Keratinocyte (primary cell): ENCODE data around the gene SMIM35. TPM values are rescaled to one million over a fixed set of nuclear protein-coding genes. Genes with fewer than 3 reads are reported as not detected.

Source experiments
- DNase-seq: peaks from one replicate; pipeline ENCODE4 v3.0.0-alpha.2; 2011; ENCODE audit warnings: low read depth, missing footprints, low spot score
- FAIRE-seq: peaks from 2 replicates; lab custom pipeline; 2011; peaks lifted over from hg19 to GRCh38; lab: Jason Lieb, UNC
- H2AFZ ChIP-seq: 2 replicates; pipeline ENCODE4 v1.6.0; 2012; ENCODE audit warnings: low read length, control low read depth, inconsistent platforms; ENCODE audit not compliant: control insufficient read depth
- H3K27ac ChIP-seq: 2 replicates; pipeline ENCODE4 v1.5.1; 2011; ENCODE audit warnings: low read length; ENCODE audit not compliant: control insufficient read depth, insufficient read depth
- H3K27me3 ChIP-seq: 3 replicates; pipeline ENCODE4 v1.6.0; 2011; ENCODE audit warnings: low read length; ENCODE audit not compliant: control insufficient read depth, insufficient read depth; ENCODE audit errors: extremely low read depth
- H3K36me3 ChIP-seq, 2 experiments: 2 replicates in 1 of 2; 3 replicates in 1 of 2; pipeline ENCODE4 v1.5.1; 2011; ENCODE audit warnings: low read length in 2 of 2, mild to moderate bottlenecking in 1 of 2; ENCODE audit not compliant: control insufficient read depth in 2 of 2, insufficient read depth in 2 of 2; ENCODE audit errors: extremely low read depth in 1 of 2
- H3K4me1 ChIP-seq: 3 replicates; pipeline ENCODE4 v1.5.1; 2011; ENCODE audit warnings: low read length; ENCODE audit not compliant: control insufficient read depth, insufficient read depth; ENCODE audit errors: extremely low read depth
- H3K4me2 ChIP-seq: 3 replicates; pipeline ENCODE4 v1.6.0; 2011; ENCODE audit warnings: low read depth, low read length; ENCODE audit not compliant: control insufficient read depth, insufficient read depth; ENCODE audit errors: extremely low read depth
- H3K4me3 ChIP-seq, 3 experiments: fragments of 200-600 bp in 1 of 3; sonication (generic) in 1 of 3; 2 replicates in 2 of 3; 3 replicates in 1 of 3; pipeline ENCODE4 v1.5.1; 2011 to 2016; ENCODE audit warnings: low read length in 3 of 3, mild to moderate bottlenecking in 3 of 3, control low read depth in 2 of 3, inconsistent platforms in 1 of 3, low read depth in 1 of 3, mixed read lengths in 1 of 3, mixed run types in 1 of 3, moderate library complexity in 1 of 3; ENCODE audit not compliant: control insufficient read depth in 2 of 3, insufficient read depth in 2 of 3; ENCODE audit errors: extremely low read depth in 1 of 3
- H3K79me2 ChIP-seq: 2 replicates; pipeline ENCODE4 v1.6.0; 2012; ENCODE audit warnings: low read length; ENCODE audit not compliant: control insufficient read depth, insufficient read depth
- H3K9ac ChIP-seq: 3 replicates; pipeline ENCODE4 v1.6.0; 2011; ENCODE audit warnings: low read length; ENCODE audit not compliant: control insufficient read depth, insufficient read depth; ENCODE audit errors: extremely low read depth
- H3K9me1 ChIP-seq: 3 replicates; pipeline ENCODE4 v1.6.0; 2011; ENCODE audit warnings: low read length; ENCODE audit not compliant: control insufficient read depth, insufficient read depth; ENCODE audit errors: extremely low read depth
- H3K9me3 ChIP-seq: 2 replicates; pipeline ENCODE4 v1.5.1; 2012; ENCODE audit warnings: low read depth, low read length; ENCODE audit not compliant: control insufficient read depth
- H4K20me1 ChIP-seq: 3 replicates; pipeline ENCODE4 v1.6.0; 2011; ENCODE audit warnings: low read length; ENCODE audit not compliant: control insufficient read depth, insufficient read depth; ENCODE audit errors: extremely low read depth
- EZH2 ChIP-seq: IDR thresholded peaks from one replicate; pipeline ENCODE4 v1.6.1; 2012; ENCODE audit warnings: inconsistent platforms, mild to moderate bottlenecking, low read length, moderate library complexity
- dilution Hi-C: fragments of 300-500 bp; cut with MboI; formaldehyde crosslinking; loops from one replicate; pipeline ENCODE4 v1.7.0; 2020; ENCODE audit warnings: low sequenced_read_pairs; ENCODE audit not compliant: extremely low pct_ligation_motif_present
- polyA plus RNA-seq, 5 experiments: library from polyadenylated mRNA; depleted of rRNA in 3 of 5; stranded (reverse) in 3 of 5; stranded (forward) in 1 of 5; unstranded in 1 of 5; fragments of >200 nt; gene quantifications; 1 replicate in 1 of 5; 2 replicates in 3 of 5; 3 replicates in 1 of 5; pipeline versions ENCODE4 v1.2.1 to v1.2.3, GENCODE V29; 2011 to 2012; ENCODE audit warnings: missing spikeins in 2 of 5, low read depth in 1 of 5, low replicate concordance in 1 of 5
- TF ChIP-seq, protein P1 (sequence below), 3 experiments: IDR thresholded peaks in 1 of 3; conservative IDR thresholded peaks in 1 of 3; optimal IDR thresholded peaks in 1 of 3; 2 replicates in 2 of 3; 3 replicates in 1 of 3; pipeline versions ENCODE3 to v1.5.1; 2011; ENCODE audit warnings: low read length in 3 of 3, mild to moderate bottlenecking in 3 of 3, moderate library complexity in 2 of 3, control low read depth in 1 of 3, inconsistent platforms in 1 of 3; ENCODE audit not compliant: insufficient read depth in 2 of 3; ENCODE audit errors: extremely low read depth in 1 of 3

The SMIM35 gene
- polyA plus RNA-seq, 1 donor (not counting 4 experiments of a cell fraction or from before 2014, with no cell fraction given): not detected

DNA sequence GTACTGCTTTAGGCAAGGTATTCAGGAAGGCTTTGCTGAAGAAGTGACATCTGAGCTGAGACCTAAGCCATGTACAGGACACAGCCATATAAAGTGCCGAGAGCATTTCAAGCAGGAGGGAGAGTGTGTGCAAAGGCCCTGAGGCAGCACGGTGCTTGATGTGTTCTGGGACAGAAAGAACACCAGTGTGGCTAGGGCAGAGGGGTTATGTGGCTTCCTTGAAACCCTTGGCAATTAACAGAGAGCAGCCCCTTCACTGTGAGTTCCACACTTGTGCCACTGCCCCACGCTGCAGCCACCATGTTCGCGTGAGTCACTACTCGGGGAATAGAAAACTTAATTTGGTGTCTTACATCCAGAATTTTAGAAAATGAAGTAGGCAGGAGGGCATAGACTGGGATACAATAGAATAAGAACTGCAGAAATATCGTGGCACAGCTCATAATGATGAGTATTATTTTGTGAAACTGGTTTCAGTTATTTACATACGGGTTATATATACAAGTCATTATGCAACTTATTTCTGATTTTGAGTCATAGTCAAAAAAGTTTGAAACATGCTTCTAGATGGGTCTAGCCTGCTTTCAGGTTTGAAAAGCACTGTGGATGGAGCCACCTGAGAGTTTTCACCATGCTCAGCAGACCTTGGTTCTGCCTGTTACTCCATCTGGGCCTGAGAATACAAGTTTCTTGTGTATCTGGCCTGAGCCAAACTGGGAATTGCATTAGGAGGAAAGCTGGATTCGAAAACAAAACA is 88.8 kb downstream of the SMIM35 start:
- dilution Hi-C loops: no loop called here
- Histone ChIP-seq H2AFZ (no peak overlapping the region), H3K36me3 (no peaks in the 10 kb centered on the region), H3K4me1 (peaks cover 3% of the 10 kb centered on the region), H4K20me1 (no peaks in the 10 kb centered on the region), H3K4me2 (no peak overlapping the region), H3K4me3 (no peak overlapping the region), H3K27me3 (peaks cover 5% of the 10 kb centered on the region), H3K9ac (no peak overlapping the region), H3K9me1 (no peaks in the 10 kb centered on the region), H3K79me2 (no peaks in the 10 kb centered on the region), H3K9me3 (no peaks in the 10 kb centered on the region), H3K27ac (no peak overlapping the region)
- TF ChIP-seq EZH2: no peak
- TF ChIP-seq, protein P1, sequence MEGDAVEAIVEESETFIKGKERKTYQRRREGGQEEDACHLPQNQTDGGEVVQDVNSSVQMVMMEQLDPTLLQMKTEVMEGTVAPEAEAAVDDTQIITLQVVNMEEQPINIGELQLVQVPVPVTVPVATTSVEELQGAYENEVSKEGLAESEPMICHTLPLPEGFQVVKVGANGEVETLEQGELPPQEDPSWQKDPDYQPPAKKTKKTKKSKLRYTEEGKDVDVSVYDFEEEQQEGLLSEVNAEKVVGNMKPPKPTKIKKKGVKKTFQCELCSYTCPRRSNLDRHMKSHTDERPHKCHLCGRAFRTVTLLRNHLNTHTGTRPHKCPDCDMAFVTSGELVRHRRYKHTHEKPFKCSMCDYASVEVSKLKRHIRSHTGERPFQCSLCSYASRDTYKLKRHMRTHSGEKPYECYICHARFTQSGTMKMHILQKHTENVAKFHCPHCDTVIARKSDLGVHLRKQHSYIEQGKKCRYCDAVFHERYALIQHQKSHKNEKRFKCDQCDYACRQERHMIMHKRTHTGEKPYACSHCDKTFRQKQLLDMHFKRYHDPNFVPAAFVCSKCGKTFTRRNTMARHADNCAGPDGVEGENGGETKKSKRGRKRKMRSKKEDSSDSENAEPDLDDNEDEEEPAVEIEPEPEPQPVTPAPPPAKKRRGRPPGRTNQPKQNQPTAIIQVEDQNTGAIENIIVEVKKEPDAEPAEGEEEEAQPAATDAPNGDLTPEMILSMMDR (optimal IDR thresholded peaks at IDR 0.05 in 1 of 3, IDR thresholded peaks at IDR 0.05 in 1 of 3, conservative IDR thresholded peaks at IDR 0.05 in 1 of 3; ENCODE audit: extremely low read depth in 1 of 3, insufficient read depth in 2 of 3, low read length in 3 of 3): no peak
- FAIRE-seq (no peak), DNase-seq (no peak)

DNA sequence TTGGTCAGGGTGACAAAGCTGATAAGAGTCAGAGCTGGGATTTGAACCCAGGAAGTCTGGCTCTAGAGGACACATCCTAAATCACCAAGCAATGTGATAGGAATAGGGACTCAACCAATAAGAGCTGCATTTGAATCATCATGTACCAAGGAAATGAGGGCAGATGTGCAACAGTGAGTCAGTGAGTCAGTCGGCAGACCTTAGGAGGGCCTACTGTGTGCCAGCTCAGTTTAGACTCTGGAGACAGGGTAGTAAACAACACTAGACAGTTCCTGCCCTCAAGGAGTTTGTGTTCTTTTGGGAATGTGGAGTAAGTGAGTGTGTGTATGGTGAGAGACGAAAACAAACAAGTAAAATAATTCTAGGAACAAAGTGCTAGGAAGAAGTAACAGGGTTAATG is 89.4 kb downstream of the SMIM35 start:
- Histone ChIP-seq H3K4me3 (no peak overlapping the region), H4K20me1 (no peaks in the 10 kb centered on the region), H3K36me3 (no peaks in the 10 kb centered on the region), H3K9me1 (no peaks in the 10 kb centered on the region), H3K27ac (no peak overlapping the region), H2AFZ (no peak overlapping the region), H3K4me2 (no peak overlapping the region), H3K4me1 (peaks cover 3% of the 10 kb centered on the region), H3K27me3 (peaks cover 5% of the 10 kb centered on the region), H3K9me3 (no peaks in the 10 kb centered on the region), H3K79me2 (no peaks in the 10 kb centered on the region), H3K9ac (no peak overlapping the region)
- FAIRE-seq: no peak
- TF ChIP-seq, protein P1 (optimal IDR thresholded peaks at IDR 0.05 in 1 of 3, IDR thresholded peaks at IDR 0.05 in 1 of 3, conservative IDR thresholded peaks at IDR 0.05 in 1 of 3; ENCODE audit: extremely low read depth in 1 of 3, insufficient read depth in 2 of 3, low read length in 3 of 3): no peak
- TF ChIP-seq EZH2: no peak
- dilution Hi-C loops: no loop called here
- no peak for DNase-seq
